Osteoblast (primary cell): ENCODE results near the gene TYRP1. TPM values are rescaled to one million over a fixed set of nuclear protein-coding genes. Genes with fewer than 3 reads are reported as not detected.
A peak's percentile ranks its signal among the peaks of the same experiment; 100 is the strongest.

Source experiments
- DNase-seq: peaks from one replicate; pipeline ENCODE4 v3.0.0; 2011; ENCODE audit warnings: low spot score, mixed read lengths; ENCODE audit not compliant: insufficient read length; ENCODE audit errors: missing footprints
- H2AFZ ChIP-seq: 2 replicates; pipeline ENCODE4 v1.6.0; 2011; ENCODE audit warnings: mild to moderate bottlenecking, low read length
- H3K27ac ChIP-seq: 2 replicates; pipeline ENCODE4 v1.5.1; 2011; ENCODE audit warnings: mild to moderate bottlenecking, low read depth, low read length, moderate library complexity
- H3K27me3 ChIP-seq: 2 replicates; pipeline ENCODE4 v1.6.0; 2012; ENCODE audit warnings: mild to moderate bottlenecking, control low read depth, inconsistent platforms, low read length, moderate library complexity; ENCODE audit not compliant: insufficient read depth
- H3K36me3 ChIP-seq: 2 replicates; pipeline ENCODE4 v1.5.1; 2011; ENCODE audit warnings: mild to moderate bottlenecking, low read length, control low read depth, moderate library complexity; ENCODE audit not compliant: insufficient read depth
- H3K4me1 ChIP-seq: 2 replicates; pipeline ENCODE4 v1.5.1; 2011; ENCODE audit warnings: mild to moderate bottlenecking, low read length, control low read depth, moderate library complexity; ENCODE audit not compliant: insufficient read depth
- H3K4me2 ChIP-seq: 2 replicates; pipeline ENCODE4 v1.6.0; 2011; ENCODE audit warnings: mild to moderate bottlenecking, low read length; ENCODE audit not compliant: insufficient read depth
- H3K4me3 ChIP-seq: fragments of 200-600 bp; sonication (generic); 3 replicates; pipeline ENCODE4 v1.5.1; 2012; ENCODE audit warnings: mild to moderate bottlenecking, low read length, inconsistent platforms; ENCODE audit not compliant: insufficient read depth
- H3K79me2 ChIP-seq: 2 replicates; pipeline ENCODE4 v1.6.0; 2012; ENCODE audit warnings: mild to moderate bottlenecking, low read length, control low read depth, inconsistent platforms; ENCODE audit not compliant: insufficient read depth
- H3K9me3 ChIP-seq: 2 replicates; pipeline ENCODE4 v1.5.1; 2011; ENCODE audit warnings: low read depth, low read length, control low read depth
- H4K20me1 ChIP-seq: 2 replicates; pipeline ENCODE4 v1.6.0; 2012; ENCODE audit warnings: mild to moderate bottlenecking, low read length, control low read depth; ENCODE audit not compliant: insufficient read depth
- total RNA-seq: library from RNA; depleted of rRNA; stranded (reverse); fragments of >200 nt; gene quantifications from 2 replicates; pipeline ENCODE4 v1.2.3, GENCODE V29; 2012
- TF ChIP-seq, protein P1 (sequence below): IDR thresholded peaks from 2 replicates; pipeline ENCODE4 v1.5.1; 2011; ENCODE audit warnings: mild to moderate bottlenecking, low read depth, low read length, moderate library complexity; ENCODE audit errors: extremely low read depth

The TYRP1 gene
- total RNA-seq, 1 donor = 0.36 TPM

DNA sequence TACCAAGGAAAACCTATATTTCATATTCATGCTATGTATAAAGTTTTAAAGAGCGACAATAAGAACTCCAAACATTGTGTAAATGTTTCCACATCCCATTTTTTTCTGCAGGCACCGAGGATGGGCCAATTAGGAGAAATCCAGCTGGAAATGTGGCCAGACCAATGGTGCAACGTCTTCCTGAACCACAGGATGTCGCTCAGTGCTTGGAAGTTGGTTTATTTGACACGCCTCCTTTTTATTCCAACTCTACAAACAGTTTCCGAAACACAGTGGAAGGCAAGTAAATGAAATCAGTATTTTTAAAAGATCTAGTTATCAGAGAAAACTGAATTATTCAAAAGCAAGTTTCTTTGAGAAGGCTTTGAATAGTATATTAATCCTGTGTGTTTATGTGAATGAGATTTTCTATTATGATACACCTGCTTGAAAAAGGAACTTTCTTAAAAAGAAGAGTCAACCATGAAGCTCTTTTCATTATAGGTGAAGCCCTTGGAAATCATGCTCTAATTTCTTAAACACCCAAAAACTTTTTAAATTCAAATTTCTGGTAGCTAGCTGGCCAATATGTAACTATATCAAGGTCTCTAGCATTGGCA lies 9.1 kb downstream of the TYRP1 start:
- Histone ChIP-seq H3K4me2 (peak overlapping the region; percentile 50), H3K27ac (no peak overlapping the region), H3K27me3 (peaks cover 3% of the 10 kb centered on the region), H3K79me2 (no peaks in the 10 kb centered on the region), H3K4me1 (peaks cover 4% of the 10 kb centered on the region), H2AFZ (no peak overlapping the region), H4K20me1 (no peaks in the 10 kb centered on the region), H3K36me3 (no peaks in the 10 kb centered on the region), H3K9me3 (no peaks in the 10 kb centered on the region), H3K4me3 (no peak overlapping the region)
- TF ChIP-seq, protein P1, sequence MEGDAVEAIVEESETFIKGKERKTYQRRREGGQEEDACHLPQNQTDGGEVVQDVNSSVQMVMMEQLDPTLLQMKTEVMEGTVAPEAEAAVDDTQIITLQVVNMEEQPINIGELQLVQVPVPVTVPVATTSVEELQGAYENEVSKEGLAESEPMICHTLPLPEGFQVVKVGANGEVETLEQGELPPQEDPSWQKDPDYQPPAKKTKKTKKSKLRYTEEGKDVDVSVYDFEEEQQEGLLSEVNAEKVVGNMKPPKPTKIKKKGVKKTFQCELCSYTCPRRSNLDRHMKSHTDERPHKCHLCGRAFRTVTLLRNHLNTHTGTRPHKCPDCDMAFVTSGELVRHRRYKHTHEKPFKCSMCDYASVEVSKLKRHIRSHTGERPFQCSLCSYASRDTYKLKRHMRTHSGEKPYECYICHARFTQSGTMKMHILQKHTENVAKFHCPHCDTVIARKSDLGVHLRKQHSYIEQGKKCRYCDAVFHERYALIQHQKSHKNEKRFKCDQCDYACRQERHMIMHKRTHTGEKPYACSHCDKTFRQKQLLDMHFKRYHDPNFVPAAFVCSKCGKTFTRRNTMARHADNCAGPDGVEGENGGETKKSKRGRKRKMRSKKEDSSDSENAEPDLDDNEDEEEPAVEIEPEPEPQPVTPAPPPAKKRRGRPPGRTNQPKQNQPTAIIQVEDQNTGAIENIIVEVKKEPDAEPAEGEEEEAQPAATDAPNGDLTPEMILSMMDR = peak; percentile 84
- DNase-seq = no peak

DNA sequence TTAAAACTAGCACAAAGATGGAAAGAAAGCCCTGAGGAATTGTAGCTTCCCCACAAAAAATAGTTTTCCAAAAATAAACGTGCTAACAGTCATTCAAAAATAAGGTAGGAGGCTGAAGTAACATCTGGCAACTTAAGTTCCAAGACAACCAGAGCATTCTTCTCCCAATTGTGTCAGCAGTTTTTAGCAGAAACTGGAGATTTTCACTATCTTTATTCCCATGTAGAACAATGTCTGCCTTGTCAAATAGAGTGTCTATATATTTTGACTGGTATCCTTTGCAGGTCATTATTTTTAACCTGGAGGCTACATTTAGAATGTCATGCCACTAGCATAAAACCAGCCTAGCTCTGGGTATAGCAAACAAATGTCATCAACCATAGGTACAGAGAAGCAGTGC lies 10.8 kb downstream of the TYRP1 start:
- H2AFZ ChIP-seq = no peak overlapping the region
- H3K4me3 ChIP-seq = no peak overlapping the region
- no peak for DNase-seq
- TF ChIP-seq, protein P1 = no peak
- no peaks in the 10 kb centered on the region for H3K27me3 ChIP-seq
- H3K36me3 ChIP-seq = no peaks in the 10 kb centered on the region
- no peak overlapping the region for H3K27ac ChIP-seq
- H4K20me1 ChIP-seq = no peaks in the 10 kb centered on the region
- H3K79me2 ChIP-seq = no peaks in the 10 kb centered on the region
- H3K4me1 ChIP-seq = no peaks in the 10 kb centered on the region
- no peaks in the 10 kb centered on the region for H3K9me3 ChIP-seq
- H3K4me2 ChIP-seq = no peak overlapping the region

DNA sequence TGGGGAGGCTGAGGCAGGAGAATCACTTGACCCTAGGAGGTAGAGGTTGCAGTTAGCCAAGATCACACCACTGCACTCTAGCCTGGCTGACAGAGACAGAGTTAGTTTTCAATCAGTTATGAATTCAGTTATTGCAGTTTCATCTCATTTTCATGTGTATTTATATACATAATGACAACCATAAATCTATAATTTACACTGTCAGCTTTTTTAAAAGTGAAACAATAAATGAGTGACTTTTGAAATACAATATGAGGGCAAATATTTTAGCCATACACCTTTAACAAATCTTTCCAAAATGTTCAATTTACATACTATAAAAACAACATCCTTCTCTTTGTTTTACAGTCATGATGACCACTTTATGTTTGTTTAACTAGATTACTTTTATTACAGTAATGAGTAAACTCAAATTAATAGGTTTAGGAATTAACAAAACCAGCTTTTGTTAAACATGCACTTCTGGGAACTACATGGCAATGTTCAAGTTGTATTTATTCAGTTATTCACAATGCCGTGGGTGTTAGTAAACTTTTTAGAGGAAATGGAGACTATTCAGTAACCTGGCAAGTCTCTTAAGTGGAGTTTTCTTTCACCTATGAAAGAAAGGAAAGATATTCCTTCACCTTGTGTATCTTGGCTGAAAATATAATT lies 12.7 kb downstream of the TYRP1 start:
- TF ChIP-seq, protein P1 = no peak
- Histone ChIP-seq H3K9me3 (no peaks in the 10 kb centered on the region), H3K4me1 (no peaks in the 10 kb centered on the region), H3K4me2 (no peak overlapping the region), H2AFZ (no peak overlapping the region), H4K20me1 (no peaks in the 10 kb centered on the region), H3K27me3 (no peaks in the 10 kb centered on the region), H3K36me3 (no peaks in the 10 kb centered on the region), H3K79me2 (no peaks in the 10 kb centered on the region), H3K27ac (no peak overlapping the region), H3K4me3 (no peak overlapping the region)
- no peak for DNase-seq

DNA sequence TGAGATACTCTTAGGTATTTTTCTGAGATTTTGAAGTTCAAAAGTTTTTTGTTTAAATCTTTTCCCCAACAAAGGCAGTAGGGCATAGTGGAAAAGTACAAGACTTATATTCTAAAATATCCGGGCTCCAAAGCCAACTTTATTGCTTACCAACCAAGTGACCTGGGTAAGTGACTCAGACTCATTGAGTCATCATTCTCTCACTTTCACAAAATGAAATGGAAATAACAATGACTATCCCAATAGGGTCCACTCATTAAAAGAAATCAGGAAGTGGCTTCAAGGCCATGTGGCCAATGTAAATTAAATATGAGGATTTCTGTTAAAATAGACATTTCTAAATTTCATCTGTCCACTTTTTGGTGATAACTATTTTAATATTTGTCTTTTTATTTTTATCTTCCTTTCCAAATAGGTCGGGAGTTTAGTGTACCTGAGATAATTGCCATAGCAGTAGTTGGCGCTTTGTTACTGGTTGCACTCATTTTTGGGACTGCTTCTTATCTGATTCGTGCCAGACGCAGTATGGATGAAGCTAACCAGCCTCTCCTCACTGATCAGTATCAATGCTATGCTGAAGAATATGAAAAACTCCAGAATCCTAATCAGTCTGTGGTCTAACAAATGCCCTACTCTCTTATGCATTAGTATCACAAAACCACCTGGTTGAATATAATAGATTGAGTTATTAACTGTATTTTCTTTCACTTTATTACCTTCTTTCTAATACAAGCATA lies 15.5 kb downstream of the TYRP1 start:
- no peak overlapping the region for H3K27ac ChIP-seq
- DNase-seq = no peak
- TF ChIP-seq, protein P1 = no peak
- H3K4me2 ChIP-seq = no peak overlapping the region
- no peaks in the 10 kb centered on the region for H3K36me3 ChIP-seq
- H2AFZ ChIP-seq = peak overlapping the region; percentile 35
- H3K79me2 ChIP-seq = no peaks in the 10 kb centered on the region
- H3K27me3 ChIP-seq = no peaks in the 10 kb centered on the region
- no peaks in the 10 kb centered on the region for H3K9me3 ChIP-seq
- H3K4me3 ChIP-seq = no peak overlapping the region
- no peaks in the 10 kb centered on the region for H4K20me1 ChIP-seq
- H3K4me1 ChIP-seq = no peaks in the 10 kb centered on the region
